Endometrium (tissue), 2 donors: ENCODE measurements around the gene TPP1.
A peak's percentile ranks its signal among the peaks of the same experiment; 100 is the strongest.

ENCODE experiments used
- FAIRE-seq: peaks from 2 replicates; lab custom pipeline; 2012; peaks lifted over from hg19 to GRCh38; lab: Jason Lieb, UNC
- donor health status: control.
- donor health status: control.

The TPP1 gene

GRCh38 chr11:6611092-6611962 lies 7.9 kb downstream of the TPP1 start:
- no peak for FAIRE-seq

GRCh38 chr11:6610591-6610990 lies 8.6 kb downstream of the TPP1 start:
- FAIRE-seq = no peak

GRCh38 chr11:6609502-6610015 lies 9.7 kb downstream of the TPP1 start:
- FAIRE-seq = no peak

GRCh38 chr11:6608726-6609501 lies 10.3 kb downstream of the TPP1 start:
- FAIRE-seq = no peak

GRCh38 chr11:6608011-6608410 lies 11.2 kb downstream of the TPP1 start:
- FAIRE-seq = no peak

GRCh38 chr11:6607190-6607795 lies 11.9 kb downstream of the TPP1 start:
- FAIRE-seq = no peak

- FAIRE-seq = peak; percentile 89
These were observed 12.6 kb downstream of the TPP1 start for GRCh38 chr11:6606471-6607189.

GRCh38 chr11:6604790-6605189 lies 14.4 kb downstream of the TPP1 start:
- FAIRE-seq = no peak

GRCh38 chr11:6604081-6604626 lies 15.1 kb downstream of the TPP1 start:
- no peak for FAIRE-seq

- FAIRE-seq = no peak
These were observed 15.7 kb downstream of the TPP1 start, which contains the start of the genes ILK and RRP8 for GRCh38 chr11:6603287-6604080. ILK (plus strand) TSS chr11:6603774; CDS start chr11:6604272, 498 bp downstream. RRP8 (minus strand) TSS chr11:6603616; CDS start chr11:6603502, 114 bp downstream.

GRCh38 chr11:6602096-6602940 lies 16.9 kb downstream of the TPP1 start:
- FAIRE-seq = no peak

GRCh38 chr11:6601041-6601461 lies 18.2 kb downstream of the TPP1 start:
- no peak for FAIRE-seq

- FAIRE-seq = no peak
These were observed 19.3 kb downstream of the TPP1 start for GRCh38 chr11:6599881-6600390.

- no peak for FAIRE-seq
These were observed 19.8 kb downstream of the TPP1 start for GRCh38 chr11:6599449-6599848.

- no peak for FAIRE-seq
These were observed 20.7 kb downstream of the TPP1 start for GRCh38 chr11:6598555-6598954.

GRCh38 chr11:6596239-6596877 lies 22.9 kb downstream of the TPP1 start:
- no peak for FAIRE-seq

- no peak for FAIRE-seq
These were observed 25.0 kb downstream of the TPP1 start for GRCh38 chr11:6594142-6594768.

- no peak for FAIRE-seq
These were observed 31.2 kb downstream of the TPP1 start for GRCh38 chr11:6588018-6588417.
